ENCODE results near the gene OSTC.

The OSTC gene

GRCh38 chr4:108716340-108716739 lies 65.9 kb downstream of the OSTC start:
- no peak for DNase-seq (ENCODE audit: low spot score)

GRCh38 chr4:108717386-108717785 lies 67.0 kb downstream of the OSTC start:
- no peak for DNase-seq (ENCODE audit: low spot score)

Measured in AG08396 (cell line).